ENCODE data around the gene FHIT.

DNA sequence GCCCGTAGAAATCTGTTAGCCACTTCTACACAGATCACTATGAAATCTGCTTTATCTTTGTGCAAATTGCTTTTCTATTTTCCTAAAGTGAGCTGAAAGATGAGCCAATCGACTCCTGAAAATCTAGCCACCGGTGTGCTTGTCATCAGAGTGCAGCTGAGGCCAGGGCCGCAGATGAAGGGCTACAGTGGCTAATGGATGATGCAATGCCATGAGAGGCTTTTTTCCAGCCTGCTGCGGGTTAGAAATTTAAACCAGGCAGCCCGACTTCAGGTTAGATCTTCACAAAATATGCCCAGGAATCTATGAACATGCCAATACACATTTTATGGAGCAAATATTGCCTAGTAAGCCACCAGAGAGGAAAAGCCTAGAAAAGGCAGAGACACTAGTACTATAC lies 1253.2 kb downstream of the FHIT start:
- TF ChIP-seq CTCF (IDR thresholded peaks at IDR 0.05; ENCODE audit: insufficient read depth, low read length, poor library complexity, severe bottlenecking) = no peak
- no peak for TF ChIP-seq EZH2phosphoT487 (conservative IDR thresholded peaks at IDR 0.05; ENCODE audit: low read length)
